Erythroblast (primary cell): ENCODE data around the gene ZDHHC22.

Experiments
- DNase-seq, 2 experiments: peaks; one replicate each; lab custom pipeline; 2025; lab: John Stamatoyannopoulos, UW
- GATA1 ChIP-seq: IDR thresholded peaks from 2 replicates; pipeline ENCODE4 v1.6.1; 2011; ENCODE audit warnings: low read depth, mild to moderate bottlenecking, control low read depth, low read length, moderate library complexity
- POLR2A ChIP-seq: IDR thresholded peaks from 2 replicates; pipeline ENCODE4 v1.6.1; 2011; ENCODE audit warnings: mild to moderate bottlenecking, low read length

Gene ZDHHC22

DNA sequence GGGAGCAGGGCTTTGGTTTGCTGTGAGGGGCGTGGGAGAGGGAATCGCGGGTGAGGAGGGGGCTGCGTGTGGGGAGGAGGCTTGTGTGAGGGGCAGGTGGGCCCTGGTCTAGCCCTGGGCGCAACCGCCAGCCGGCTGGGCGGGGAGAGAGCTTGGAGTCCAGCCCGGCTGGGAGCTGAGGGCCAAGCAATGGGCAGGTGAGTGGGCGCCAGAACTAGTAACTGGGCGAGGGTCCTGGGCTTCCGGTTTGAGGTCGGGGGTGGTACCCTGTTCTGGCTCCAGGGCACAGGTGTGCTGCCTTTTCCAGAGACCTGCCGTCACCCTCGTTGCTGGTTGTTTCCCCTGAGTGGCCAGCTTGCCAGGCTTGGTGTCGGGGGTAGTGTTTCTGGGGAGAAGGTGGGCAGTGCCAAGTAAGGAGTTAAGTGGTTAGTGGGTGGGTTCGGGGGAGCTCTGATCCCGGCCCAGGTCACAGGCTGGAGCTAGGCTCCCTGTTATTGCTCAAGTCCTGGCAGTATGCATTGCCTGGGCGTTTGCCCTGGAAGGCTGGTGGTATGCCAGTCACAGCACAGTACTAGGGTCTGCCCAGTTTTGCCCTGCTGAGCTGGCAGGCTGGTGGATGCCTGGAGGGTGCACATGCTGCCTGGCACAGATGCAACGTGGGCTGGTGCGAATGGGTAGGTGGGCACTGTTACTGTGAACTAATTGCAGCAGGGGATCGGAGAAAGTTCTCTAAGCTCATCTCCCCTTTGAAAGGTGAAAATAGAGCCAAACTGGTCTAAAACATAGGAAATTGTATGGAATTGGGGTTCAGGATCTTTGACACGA lies 42.9 kb downstream of the ZDHHC22 start:
- no peak for TF ChIP-seq POLR2A
- TF ChIP-seq GATA1, result no peak
- peak; percentile 61 to 72 for DNase-seq

- DNase-seq, result peak; percentile 100
- TF ChIP-seq GATA1 (no peak), POLR2A (peak; percentile 76)
Measured at GRCh38 chr14:77097700-77098528, 43.7 kb downstream of the ZDHHC22 start, which contains the start of gene CIPC. Gene CIPC, plus strand, starts transcription at chr14:77098258. Its CDS starts 7,451 bp downstream, at chr14:77105709.

GRCh38 chr14:77097006-77097699 lies 44.4 kb downstream of the ZDHHC22 start:
- DNase-seq, result peak in 1 of 2 experiments; percentile 52
- TF ChIP-seq POLR2A (no peak), GATA1 (no peak)

- peak; percentile 83 to 90 for DNase-seq
- TF ChIP-seq GATA1 (no peak), POLR2A (no peak)
Measured at GRCh38 chr14:77094672-77095284, 46.8 kb downstream of the ZDHHC22 start.

- TF ChIP-seq POLR2A, result no peak
- DNase-seq, result no peak
Measured at GRCh38 chr14:77092676-77093075, 48.9 kb downstream of the ZDHHC22 start.

DNA sequence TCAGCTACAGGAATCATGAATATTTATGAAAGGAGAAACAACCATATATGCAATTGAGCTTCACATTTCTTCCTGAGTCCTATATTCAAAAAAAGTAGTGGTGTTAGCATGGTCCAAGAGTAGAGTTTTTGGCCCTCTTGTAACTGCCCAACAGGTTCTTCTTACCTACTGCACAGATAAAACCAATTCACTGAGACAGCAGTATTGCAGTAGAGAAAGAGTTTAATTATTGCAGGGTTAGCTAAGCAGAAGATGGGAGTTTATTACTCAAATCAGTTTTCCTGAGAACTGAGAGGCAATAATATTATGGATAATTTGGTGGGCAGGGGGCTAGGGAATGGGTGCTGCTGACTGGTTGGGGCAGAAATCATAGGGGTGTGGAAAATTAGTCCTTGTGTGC lies 50.1 kb downstream of the ZDHHC22 start:
- TF ChIP-seq GATA1 (no peak), POLR2A (no peak)
- no peak for DNase-seq

DNA sequence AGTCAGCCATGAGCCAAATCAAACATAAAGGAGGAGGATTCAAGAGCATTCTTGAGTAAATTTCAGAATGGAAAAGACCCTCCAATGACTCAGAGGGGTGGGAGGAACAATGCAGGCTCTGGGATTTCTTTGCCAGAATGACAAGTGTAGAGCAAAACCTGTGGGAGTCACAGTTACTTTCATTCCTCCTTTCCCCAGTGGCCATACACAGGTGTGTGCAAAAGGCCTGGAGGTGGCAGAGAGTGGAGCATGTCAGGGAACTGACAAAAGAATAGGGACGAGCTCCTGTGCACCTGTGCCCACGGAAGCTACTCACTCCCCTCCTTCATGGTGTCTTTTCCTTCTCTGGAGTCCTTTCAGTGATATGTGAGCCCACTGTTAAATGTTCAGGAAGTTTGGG lies 52.9 kb downstream of the ZDHHC22 start:
- DNase-seq, result no peak
- TF ChIP-seq GATA1 (no peak), POLR2A (no peak)

DNA sequence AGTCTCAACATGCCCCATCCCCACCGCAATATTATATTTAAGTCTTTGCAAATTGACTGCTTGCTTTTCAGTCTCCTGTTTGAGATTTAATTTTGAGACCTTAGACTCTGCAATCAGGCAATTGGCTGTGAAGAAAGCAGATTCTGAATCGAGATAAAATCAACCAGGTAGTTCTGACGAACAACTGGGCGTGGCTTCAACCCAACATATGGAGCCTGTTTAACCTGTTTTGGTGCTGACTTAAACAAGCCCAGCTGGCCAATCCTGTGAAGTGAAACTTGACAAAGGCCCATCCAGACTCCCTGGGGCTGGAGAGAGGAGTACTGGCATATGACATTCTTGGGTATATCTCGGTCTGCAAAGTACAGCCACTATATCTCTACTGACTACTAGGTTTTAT lies 53.4 kb downstream of the ZDHHC22 start:
- no peak for DNase-seq
- TF ChIP-seq GATA1 (no peak), POLR2A (no peak)

GRCh38 chr14:77087631-77088030 lies 54.0 kb downstream of the ZDHHC22 start:
- no peak for DNase-seq
- TF ChIP-seq GATA1 (no peak), POLR2A (no peak)

GRCh38 chr14:77086951-77087350 lies 54.6 kb downstream of the ZDHHC22 start:
- DNase-seq, result no peak
- no peak for TF ChIP-seq POLR2A
- TF ChIP-seq GATA1, result no peak

GRCh38 chr14:77086017-77086727 lies 55.4 kb downstream of the ZDHHC22 start:
- peak in 1 of 2 experiments; percentile 14 for DNase-seq
- no peak for TF ChIP-seq POLR2A
- no peak for TF ChIP-seq GATA1

- peak; percentile 12 to 22 for DNase-seq
- no peak for TF ChIP-seq POLR2A
- TF ChIP-seq GATA1, result no peak
Measured at GRCh38 chr14:77085538-77085937, 56.1 kb downstream of the ZDHHC22 start.
